ENCODE data around the gene SORCS3. TPM values are rescaled to one million over a fixed set of nuclear protein-coding genes. Genes with fewer than 3 reads are reported as not detected.

Gene SORCS3
- total RNA-seq, 1 donor from 2014 or later: 0.26 TPM

GRCh38 chr10:104931612-104932134 is 290.6 kb downstream of the SORCS3 start:
- Mint-ChIP-seq H3K27me3 (ENCODE audit: insufficient read depth, low read depth) (peaks cover 4% of the 10 kb centered on the region), H3K4me1 (peaks cover 10% of the 10 kb centered on the region), H3K27ac (no peak overlapping the region), H3K36me3 (no peaks in the 10 kb centered on the region), H3K9me3 (no peaks in the 10 kb centered on the region), H3K4me3 (no peak overlapping the region)
- no peak for TF ChIP-seq CTCF (IDR thresholded peaks at IDR 0.05)
- no peak for TF ChIP-seq EZH2 (IDR thresholded peaks at IDR 0.05)
- no peak for TF ChIP-seq EZH2phosphoT487 (IDR thresholded peaks at IDR 0.05)
- Histone ChIP-seq H3K9ac (no peak overlapping the region), H3K9me3 (ENCODE audit: low read depth) (no peaks in the 10 kb centered on the region), H3K4me1 (no peaks in the 10 kb centered on the region), H3K27ac (no peak overlapping the region), H3K27me3 (no peaks in the 10 kb centered on the region), H3K79me2 (ENCODE audit: low read depth) (no peaks in the 10 kb centered on the region), H3K4me3 (no peak overlapping the region), H3K36me3 (no peaks in the 10 kb centered on the region), H3F3A (ENCODE audit: low read depth) (no peaks in the 10 kb centered on the region), H4K20me1 (ENCODE audit: low read depth) (no peaks in the 10 kb centered on the region), H3K4me2 (no peak overlapping the region), H2AFZ (replicated peaks) (no peak overlapping the region)
- DNase-seq (ENCODE audit: low spot score): no peak

GRCh38 chr10:104935656-104936055 is 294.6 kb downstream of the SORCS3 start:
- Histone ChIP-seq H3K79me2 (ENCODE audit: low read depth) (no peaks in the 10 kb centered on the region), H2AFZ (replicated peaks) (no peak overlapping the region), H3K9ac (no peak overlapping the region), H3K4me1 (no peaks in the 10 kb centered on the region), H3K9me3 (ENCODE audit: low read depth) (no peaks in the 10 kb centered on the region), H3F3A (ENCODE audit: low read depth) (no peaks in the 10 kb centered on the region), H3K36me3 (no peaks in the 10 kb centered on the region), H3K27ac (no peak overlapping the region), H3K4me3 (no peak overlapping the region), H3K4me2 (no peak overlapping the region), H3K27me3 (no peaks in the 10 kb centered on the region), H4K20me1 (ENCODE audit: low read depth) (no peaks in the 10 kb centered on the region)
- peaks cover 3% of the 10 kb centered on the region for H3K9me3 Mint-ChIP-seq
- DNase-seq (ENCODE audit: low spot score): no peak
- no peak overlapping the region for H3K27ac Mint-ChIP-seq
- no peaks in the 10 kb centered on the region for H3K36me3 Mint-ChIP-seq
- no peak overlapping the region for H3K4me3 Mint-ChIP-seq
- H3K27me3 Mint-ChIP-seq (ENCODE audit: insufficient read depth, low read depth): peaks cover 2% of the 10 kb centered on the region
- no peak for TF ChIP-seq CTCF (IDR thresholded peaks at IDR 0.05)
- no peak for TF ChIP-seq EZH2 (IDR thresholded peaks at IDR 0.05)
- TF ChIP-seq EZH2phosphoT487 (IDR thresholded peaks at IDR 0.05): no peak
- peaks cover 6% of the 10 kb centered on the region for H3K4me1 Mint-ChIP-seq

GRCh38 chr10:104937567-104937966 is 296.5 kb downstream of the SORCS3 start:
- peaks cover 5% of the 10 kb centered on the region for H3K4me1 Mint-ChIP-seq
- no peak overlapping the region for H3K4me3 Mint-ChIP-seq
- Histone ChIP-seq H3K9me3 (ENCODE audit: low read depth) (no peaks in the 10 kb centered on the region), H3K4me1 (peaks cover 15% of the 10 kb centered on the region), H3K4me2 (no peak overlapping the region), H3K4me3 (no peak overlapping the region), H3K36me3 (no peaks in the 10 kb centered on the region), H3K27ac (no peak overlapping the region), H4K20me1 (ENCODE audit: low read depth) (peaks cover 5% of the 10 kb centered on the region), H3K9ac (no peak overlapping the region), H2AFZ (replicated peaks) (no peak overlapping the region), H3K79me2 (ENCODE audit: low read depth) (no peaks in the 10 kb centered on the region), H3K27me3 (no peaks in the 10 kb centered on the region), H3F3A (ENCODE audit: low read depth) (peaks cover 7% of the 10 kb centered on the region)
- peaks cover 3% of the 10 kb centered on the region for H3K9me3 Mint-ChIP-seq
- DNase-seq (ENCODE audit: low spot score): no peak
- no peaks in the 10 kb centered on the region for H3K27me3 Mint-ChIP-seq (ENCODE audit: insufficient read depth, low read depth)
- no peaks in the 10 kb centered on the region for H3K36me3 Mint-ChIP-seq
- no peak overlapping the region for H3K27ac Mint-ChIP-seq
- no peak for TF ChIP-seq EZH2phosphoT487 (IDR thresholded peaks at IDR 0.05)

- H3K27me3 ChIP-seq: no peaks in the 10 kb centered on the region
- no peak for DNase-seq (ENCODE audit: low spot score)
- no peak for TF ChIP-seq EZH2 (IDR thresholded peaks at IDR 0.05)
- no peak for TF ChIP-seq CTCF (IDR thresholded peaks at IDR 0.05)
- H3K9ac ChIP-seq: no peak overlapping the region
- H3K9me3 Mint-ChIP-seq: peaks cover 3% of the 10 kb centered on the region
- no peak overlapping the region for H3K4me3 ChIP-seq
- no peaks in the 10 kb centered on the region for H3K79me2 ChIP-seq (ENCODE audit: low read depth)
- no peak overlapping the region for H3K27ac Mint-ChIP-seq
- no peaks in the 10 kb centered on the region for H3K36me3 ChIP-seq
- peaks cover 7% of the 10 kb centered on the region for H3F3A ChIP-seq (ENCODE audit: low read depth)
- H3K36me3 Mint-ChIP-seq: no peaks in the 10 kb centered on the region
- H3K9me3 ChIP-seq (ENCODE audit: low read depth): no peaks in the 10 kb centered on the region
- peaks cover 5% of the 10 kb centered on the region for H3K4me1 Mint-ChIP-seq
- no peak overlapping the region for H3K27ac ChIP-seq
- H3K27me3 Mint-ChIP-seq (ENCODE audit: insufficient read depth, low read depth): no peaks in the 10 kb centered on the region
- peaks cover 15% of the 10 kb centered on the region for H3K4me1 ChIP-seq
- H3K4me2 ChIP-seq: no peak overlapping the region
- H3K4me3 Mint-ChIP-seq: no peak overlapping the region
- peaks cover 5% of the 10 kb centered on the region for H4K20me1 ChIP-seq (ENCODE audit: low read depth)
- no peak overlapping the region for H2AFZ ChIP-seq (replicated peaks)
These were observed 296.9 kb downstream of the SORCS3 start for GRCh38 chr10:104938031-104938430.

Measured in neural progenitor cell (in vitro differentiated cells).